ENCODE data around the gene MYBL2.

The MYBL2 gene

GRCh38 chr20:43744966-43745730 is 78.2 kb downstream of the MYBL2 start:
- TF ChIP-seq, protein P1, sequence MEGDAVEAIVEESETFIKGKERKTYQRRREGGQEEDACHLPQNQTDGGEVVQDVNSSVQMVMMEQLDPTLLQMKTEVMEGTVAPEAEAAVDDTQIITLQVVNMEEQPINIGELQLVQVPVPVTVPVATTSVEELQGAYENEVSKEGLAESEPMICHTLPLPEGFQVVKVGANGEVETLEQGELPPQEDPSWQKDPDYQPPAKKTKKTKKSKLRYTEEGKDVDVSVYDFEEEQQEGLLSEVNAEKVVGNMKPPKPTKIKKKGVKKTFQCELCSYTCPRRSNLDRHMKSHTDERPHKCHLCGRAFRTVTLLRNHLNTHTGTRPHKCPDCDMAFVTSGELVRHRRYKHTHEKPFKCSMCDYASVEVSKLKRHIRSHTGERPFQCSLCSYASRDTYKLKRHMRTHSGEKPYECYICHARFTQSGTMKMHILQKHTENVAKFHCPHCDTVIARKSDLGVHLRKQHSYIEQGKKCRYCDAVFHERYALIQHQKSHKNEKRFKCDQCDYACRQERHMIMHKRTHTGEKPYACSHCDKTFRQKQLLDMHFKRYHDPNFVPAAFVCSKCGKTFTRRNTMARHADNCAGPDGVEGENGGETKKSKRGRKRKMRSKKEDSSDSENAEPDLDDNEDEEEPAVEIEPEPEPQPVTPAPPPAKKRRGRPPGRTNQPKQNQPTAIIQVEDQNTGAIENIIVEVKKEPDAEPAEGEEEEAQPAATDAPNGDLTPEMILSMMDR (IDR thresholded peaks at IDR 0.05; ENCODE audit: low read depth, low read length), result no peak
- H3K4me3 ChIP-seq (ENCODE audit: low read depth, low read length), result no peak overlapping the region

DNA sequence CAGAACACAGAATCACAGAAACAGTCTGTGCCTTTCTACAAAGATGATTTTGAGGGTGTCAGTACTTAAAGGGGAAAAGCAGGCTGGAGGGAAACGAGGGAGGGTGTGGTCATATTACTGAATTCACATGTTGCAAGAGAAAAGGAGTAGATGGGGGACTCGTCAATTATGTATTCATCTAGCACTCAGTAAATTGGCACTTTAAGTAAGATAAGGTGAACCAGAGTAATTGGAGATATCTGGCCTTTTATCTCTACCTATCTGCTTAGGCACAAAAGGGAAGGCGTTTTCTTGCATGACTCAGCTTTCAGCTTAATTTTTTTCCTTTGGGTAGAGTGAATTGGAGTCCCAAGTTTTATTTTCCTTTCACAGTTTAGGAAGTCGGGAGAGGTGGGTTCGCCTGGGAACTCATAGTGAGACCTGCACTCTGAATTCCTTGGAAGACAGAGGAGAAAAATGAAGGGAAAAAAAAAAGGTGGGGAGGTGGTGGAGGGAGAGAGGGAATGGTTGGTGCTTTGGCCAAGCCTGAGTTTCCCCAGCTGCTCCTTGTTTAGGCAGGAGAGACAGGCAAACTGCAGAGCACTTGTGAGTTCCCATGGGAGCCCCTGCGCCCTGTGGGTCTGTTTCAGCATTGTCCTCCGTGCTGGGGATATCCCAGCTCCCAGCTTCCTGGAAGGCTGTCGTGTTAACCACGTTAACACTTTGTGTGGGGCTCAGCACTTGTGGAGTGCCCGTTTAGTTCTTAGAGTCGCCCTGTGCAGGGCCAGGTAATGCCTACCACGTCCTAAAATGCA is 79.6 kb downstream of the MYBL2 start:
- H3K4me3 ChIP-seq (ENCODE audit: low read depth, low read length), result no peak overlapping the region
- TF ChIP-seq, protein P1 (IDR thresholded peaks at IDR 0.05; ENCODE audit: low read depth, low read length), result no peak

DNA sequence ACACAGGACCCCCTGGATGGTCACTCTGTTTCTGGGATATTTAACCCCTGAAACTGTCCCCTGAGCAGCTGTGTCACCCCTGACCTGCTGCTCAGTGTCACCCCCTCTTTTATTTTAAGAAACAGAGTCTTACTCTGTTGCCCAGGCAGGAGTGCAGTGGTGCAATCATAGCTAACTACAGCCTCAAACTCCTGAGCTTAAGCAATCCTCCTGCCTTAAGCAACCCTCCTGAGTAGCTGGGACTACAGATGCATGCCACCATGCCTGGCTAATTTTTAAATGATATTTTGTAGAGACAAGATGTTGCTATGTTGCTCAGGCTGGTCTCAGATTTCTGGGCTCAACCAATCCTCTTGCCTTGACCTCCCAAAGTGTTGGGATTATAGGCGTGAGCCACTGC is 81.4 kb downstream of the MYBL2 start:
- H3K4me3 ChIP-seq (ENCODE audit: low read depth, low read length), result no peak overlapping the region
- TF ChIP-seq, protein P1 (IDR thresholded peaks at IDR 0.05; ENCODE audit: low read depth, low read length), result no peak

DNA sequence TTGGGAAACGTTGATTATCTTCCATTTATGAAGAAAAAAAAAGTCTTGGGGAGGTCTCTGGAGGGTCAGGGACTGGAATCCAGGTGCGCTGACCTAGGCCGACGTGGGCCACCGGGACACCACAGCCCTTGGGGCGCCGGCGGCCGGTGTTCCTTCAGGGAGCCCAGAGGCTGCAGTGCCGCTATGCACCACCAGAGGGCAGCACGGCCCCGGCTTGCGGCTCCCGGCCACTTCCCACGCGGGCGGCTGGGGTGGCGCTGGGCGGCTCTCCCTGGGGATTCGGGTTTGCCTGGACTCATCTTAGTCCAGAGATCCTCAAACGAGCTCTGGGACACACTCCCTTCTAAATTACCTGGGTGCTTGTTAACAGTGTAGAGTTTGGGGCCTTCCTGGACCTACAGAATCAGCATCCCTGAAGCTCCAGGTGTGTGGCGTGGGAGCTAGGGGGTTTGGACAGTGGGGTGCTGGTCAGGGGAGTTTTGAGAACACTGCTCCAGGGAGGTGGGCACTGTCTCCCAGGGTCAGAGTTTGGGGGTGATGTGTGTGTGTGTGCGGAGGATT is 82.9 kb downstream of the MYBL2 start:
- TF ChIP-seq, protein P1 (IDR thresholded peaks at IDR 0.05; ENCODE audit: low read depth, low read length), result peak; percentile 97
- H3K4me3 ChIP-seq (ENCODE audit: low read depth, low read length), result no peak overlapping the region

DNA sequence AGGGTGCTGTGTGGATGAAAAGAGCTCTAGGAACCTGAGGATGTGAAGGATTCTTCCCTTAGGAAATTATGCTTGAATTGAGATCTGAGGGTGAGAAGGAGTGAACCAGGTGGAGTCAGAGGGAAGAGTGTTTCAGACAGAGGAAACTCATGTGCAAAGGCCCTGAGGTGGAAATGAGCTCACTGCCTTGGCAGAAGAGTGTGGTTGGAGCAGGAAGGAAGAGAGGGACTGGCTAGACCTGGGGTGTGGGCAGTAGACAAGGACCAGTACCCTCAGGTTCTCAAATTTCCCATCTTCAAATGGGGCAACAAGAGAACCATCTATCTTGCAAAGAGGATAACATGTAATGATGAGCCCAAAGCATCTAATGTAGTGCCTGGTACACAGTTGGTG is 83.9 kb downstream of the MYBL2 start:
- H3K4me3 ChIP-seq (ENCODE audit: low read depth, low read length), result no peak overlapping the region
- TF ChIP-seq, protein P1 (IDR thresholded peaks at IDR 0.05; ENCODE audit: low read depth, low read length), result no peak

GRCh38 chr20:43751167-43752050 is 84.5 kb downstream of the MYBL2 start:
- no peak overlapping the region for H3K4me3 ChIP-seq (ENCODE audit: low read depth, low read length)
- TF ChIP-seq, protein P1 (IDR thresholded peaks at IDR 0.05; ENCODE audit: low read depth, low read length), result no peak
